C4-2B (cell line): ENCODE data around the gene UNC93A.

Experiments used
- CTCF ChIP-seq: fragments of 450-650 bp; conservative IDR thresholded peaks from 2 replicates; pipeline ENCODE4 v1.5.1; 2017; ENCODE audit warnings: mild to moderate bottlenecking
- ZFX ChIP-seq: fragments of 450-650 bp; IDR thresholded peaks from 2 replicates; pipeline ENCODE4 v1.6.1; 2017

DNA sequence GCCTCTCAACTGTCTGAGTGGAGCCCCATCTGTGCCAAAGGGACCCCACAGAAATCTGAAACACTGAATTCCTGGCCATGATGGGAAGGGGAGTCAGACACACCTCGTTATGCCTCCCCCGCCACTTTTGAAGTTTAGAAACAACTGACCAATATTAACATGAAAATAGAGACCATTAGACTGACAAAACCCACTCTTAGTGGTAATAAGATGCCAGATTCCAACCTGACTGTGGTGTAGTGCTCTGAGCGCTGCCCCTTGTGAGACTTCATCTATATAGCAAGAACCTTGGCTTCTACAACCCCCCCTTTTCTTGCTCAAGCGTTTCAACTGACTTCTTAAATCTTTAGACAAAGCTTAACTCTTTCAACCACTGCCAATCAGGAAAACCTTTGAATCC is 46.1 kb upstream of the UNC93A start:
- TF ChIP-seq CTCF (no peak), ZFX (no peak)
